GM12878 (cell line): ENCODE data around the gene CCNH. TPM values are rescaled to one million over a fixed set of nuclear protein-coding genes. Genes with fewer than 3 reads are reported as not detected.

Experiments used
- ATAC-seq: fragments of 200-7000 bp; cut with Tn5 transposase; 3 replicates; pipeline ENCODE4 v1.9.1; 2020; ENCODE audit warnings: mild to moderate bottlenecking, moderate library complexity
- BruUV-seq: library from RNA; stranded (reverse); fragments of 400-500 nt; replicated peaks from 2 replicates; lab custom pipeline; 2021; lab: Mats Ljungman, UMichigan
- CTCF ChIA-PET: fragments of 300-600 bp; sonication (Branson Sonifier 250); formaldehyde crosslinking; extraction: SDS; loops from one replicate; lab custom pipeline; 2021; ENCODE audit warnings: inconsistent platforms; lab: Yijun Ruan, JAX
- POLR2A ChIA-PET: fragments of 350-600 bp; formaldehyde crosslinking; extraction: SDS; loops from one replicate; lab custom pipeline; 2021; ENCODE audit warnings: inconsistent platforms; lab: Charles Lee
- RAD21 ChIA-PET: fragments of 300-600 bp; sonication (Branson Sonifier 250); formaldehyde crosslinking; loops from one replicate; lab custom pipeline; 2023; ENCODE audit warnings: antibody characterized with exemption; ENCODE audit not compliant: unreplicated experiment; lab: Charles Lee
- SMC1A ChIA-PET: fragments of 300-600 bp; sonication (Branson Sonifier 250); formaldehyde crosslinking; loops from one replicate; lab custom pipeline; 2023; ENCODE audit not compliant: unreplicated experiment, uncharacterized antibody; lab: Charles Lee
- DNase-seq: peaks from one replicate; pipeline ENCODE4 v3.0.0-alpha.2; 2011; ENCODE audit warnings: low read depth, low spot score
- FAIRE-seq: peaks from 3 replicates; lab custom pipeline; 2011; peaks lifted over from hg19 to GRCh38; lab: Jason Lieb, UNC
- H2AFZ ChIP-seq: 2 replicates; pipeline ENCODE4 v1.6.0; 2011; ENCODE audit warnings: low read depth, low read length, control low read depth; ENCODE audit not compliant: control insufficient read depth
- H3K27ac ChIP-seq: 2 replicates; pipeline ENCODE4 v1.5.1; 2011; ENCODE audit warnings: control low read depth; ENCODE audit not compliant: control insufficient read depth, insufficient read depth
- H3K27me3 ChIP-seq, 2 experiments: replicated peaks in 1 of 2; 2 replicates each; pipeline versions ENCODE4 v1.6.0 to v1.6.1; 2011; ENCODE audit warnings: low read length in 1 of 2; ENCODE audit not compliant: control insufficient read depth in 2 of 2, insufficient read depth in 2 of 2
- H3K36me3 ChIP-seq, 2 experiments: 2 replicates each; pipeline ENCODE4 v1.5.1; 2011; ENCODE audit warnings: low read length in 1 of 2; ENCODE audit not compliant: control insufficient read depth in 2 of 2, insufficient read depth in 2 of 2
- H3K4me1 ChIP-seq: 2 replicates; pipeline ENCODE4 v1.6.1; 2011; ENCODE audit warnings: mild to moderate bottlenecking, low read length, moderate library complexity, mixed read lengths; ENCODE audit not compliant: control insufficient read depth, insufficient read depth
- H3K4me2 ChIP-seq: 2 replicates; pipeline ENCODE4 v1.6.0; 2011; ENCODE audit warnings: control low read depth; ENCODE audit not compliant: control insufficient read depth, insufficient read depth
- H3K4me3 ChIP-seq: fragments of 200-600 bp; sonication (generic); 2 replicates; pipeline ENCODE4 v1.5.1; 2016
- H3K79me2 ChIP-seq: 2 replicates; pipeline ENCODE4 v1.6.0; 2011; ENCODE audit warnings: low read length; ENCODE audit not compliant: control insufficient read depth, insufficient read depth
- H3K9ac ChIP-seq: 2 replicates; pipeline ENCODE4 v1.8.0; 2011; ENCODE audit warnings: low read length, control low read depth, mixed read lengths; ENCODE audit not compliant: control insufficient read depth, insufficient read depth
- H3K9me3 ChIP-seq: replicated peaks from 3 replicates; pipeline ENCODE4 v1.5.1; 2011; ENCODE audit warnings: mild to moderate bottlenecking, low read length; ENCODE audit not compliant: control insufficient read depth, insufficient read depth
- H4K20me1 ChIP-seq: 2 replicates; pipeline ENCODE4 v1.6.0; 2011; ENCODE audit not compliant: control insufficient read depth, insufficient read depth
- BRCA1 ChIP-seq: IDR thresholded peaks from 2 replicates; pipeline ENCODE4 v1.6.1; 2011; ENCODE audit warnings: low read depth, low read length, improper control_type of control experiment
- E2F4 ChIP-seq: IDR thresholded peaks from 2 replicates; pipeline ENCODE4 v1.6.1; 2012; ENCODE audit warnings: low read depth, low read length, improper control_type of control experiment
- ETV6 ChIP-seq, 2 experiments: fragments of 450-650 bp in 1 of 2; IDR thresholded peaks in 1 of 2; conservative IDR thresholded peaks in 1 of 2; 2 replicates each; pipeline ENCODE4 v1.6.1; 2014; ENCODE audit warnings: antibody characterized with exemption in 1 of 2, borderline replicate concordance in 1 of 2, low read depth in 1 of 2, mild to moderate bottlenecking in 1 of 2, moderate library complexity in 1 of 2
- HDAC2 ChIP-seq: fragments of 200-600 bp; sonication (generic); IDR thresholded peaks from 2 replicates; pipeline ENCODE4 v1.6.1; 2017
- NBN ChIP-seq: fragments of 450-650 bp; IDR thresholded peaks from 2 replicates; pipeline ENCODE4 v1.6.1; 2016
- SIX5 ChIP-seq: IDR thresholded peaks from 2 replicates; pipeline ENCODE4 v1.6.1; 2011; ENCODE audit warnings: mild to moderate bottlenecking, low read depth, low read length, moderate library complexity; ENCODE audit not compliant: severe bottlenecking
- SMC3 ChIP-seq: IDR thresholded peaks from 2 replicates; pipeline ENCODE4 v1.6.1; 2011; ENCODE audit warnings: low read length, improper control_type of control experiment, borderline replicate concordance
- TCF3 ChIP-seq: IDR thresholded peaks from 2 replicates; pipeline ENCODE4 v1.6.1; 2012; ENCODE audit warnings: low read depth, mild to moderate bottlenecking, low read length, borderline replicate concordance; ENCODE audit not compliant: insufficient read depth
- WGBS: methylation state at CpG from one replicate; pipeline ENCODE4 v1.1.6; 2016; ENCODE audit warnings: low lambda C conversion rate; ENCODE audit not compliant: insufficient replicate concordance, insufficient coverage; ENCODE audit errors: missing lambda C conversion rate; 5-methylcytosine and 5-hydroxymethylcytosine counted together
- in situ Hi-C: fragments of 300-500 bp; cut with MboI; formaldehyde crosslinking; loops from 9 replicates; pipeline ENCODE4 v1.14.3; 2018; ENCODE audit warnings: mixed read lengths
- intact Hi-C: fragments of 100-400 bp; cut with micrococcal nuclease; formaldehyde crosslinking; loops from one replicate; pipeline ENCODE4 v1.14.2; 2022; ENCODE audit not compliant: unreplicated experiment
- polyA plus RNA-seq, 11 experiments: library from polyadenylated mRNA; depleted of rRNA in 4 of 11; unstranded in 6 of 11; stranded (reverse) in 5 of 11; fragments of >200 nt; fragmentation: Nextera tagmentation in 4 of 11; fragmentation: Illumina TruSeq in 1 of 11; extraction: Ambion mirVana in 4 of 11; extraction: Trizol in 1 of 11; gene quantifications; 1 replicate in 1 of 11; 2 replicates in 10 of 11; pipeline versions ENCODE4 v1.2.1 to v1.2.3, GENCODE V29; 2011 to 2016; ENCODE audit warnings: inconsistent platforms in 2 of 11, missing spikeins in 2 of 11, low read depth in 1 of 11
- total RNA-seq, 4 experiments: library from RNA; depleted of rRNA in 3 of 4; stranded (reverse); fragments of >200 nt in 3 of 4; fragmentation: Illumina TruSeq in 1 of 4; extraction: Trizol in 1 of 4; gene quantifications; 2 replicates each; pipeline versions ENCODE4 v1.2.1 to v1.2.3, GENCODE V29; 2013 to 2021
- TF ChIP-seq, protein P1 (sequence below): IDR thresholded peaks from 2 replicates; pipeline ENCODE4 v1.6.1; 2012; ENCODE audit warnings: low read length, inconsistent platforms
- TF ChIP-seq, protein P2 (sequence below): IDR thresholded peaks from 2 replicates; pipeline ENCODE4 v1.6.1; 2011; ENCODE audit warnings: mild to moderate bottlenecking, low read depth, low read length, moderate library complexity; ENCODE audit not compliant: insufficient replicate concordance

The CCNH gene
- total and polyA plus RNA-seq, 10 of the 15 experiments (the other 5 are each of a cell fraction or from before 2014, with no cell fraction given), result 43.9 to 116 (median 81.4) TPM

DNA sequence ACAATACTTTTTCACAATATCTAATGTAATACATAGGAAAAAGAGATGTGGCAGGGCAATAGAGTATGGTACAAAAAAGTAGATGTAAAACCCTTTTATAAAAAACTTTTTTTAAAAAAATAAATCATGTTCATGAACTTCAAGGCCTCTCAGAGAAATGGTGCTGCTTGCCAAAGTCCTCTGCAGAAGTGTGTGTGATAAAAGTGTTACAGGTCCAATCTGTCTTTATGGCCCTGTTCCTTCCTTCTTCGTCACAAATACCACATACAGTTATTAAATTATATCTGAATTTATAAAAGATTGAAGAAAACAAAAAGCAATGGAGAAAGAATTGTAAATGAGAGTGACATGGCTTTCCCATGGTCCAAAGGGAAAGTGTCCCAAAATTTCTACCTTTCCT lies 21.7 kb upstream of the CCNH start (continued):
- TF ChIP-seq, protein P1, sequence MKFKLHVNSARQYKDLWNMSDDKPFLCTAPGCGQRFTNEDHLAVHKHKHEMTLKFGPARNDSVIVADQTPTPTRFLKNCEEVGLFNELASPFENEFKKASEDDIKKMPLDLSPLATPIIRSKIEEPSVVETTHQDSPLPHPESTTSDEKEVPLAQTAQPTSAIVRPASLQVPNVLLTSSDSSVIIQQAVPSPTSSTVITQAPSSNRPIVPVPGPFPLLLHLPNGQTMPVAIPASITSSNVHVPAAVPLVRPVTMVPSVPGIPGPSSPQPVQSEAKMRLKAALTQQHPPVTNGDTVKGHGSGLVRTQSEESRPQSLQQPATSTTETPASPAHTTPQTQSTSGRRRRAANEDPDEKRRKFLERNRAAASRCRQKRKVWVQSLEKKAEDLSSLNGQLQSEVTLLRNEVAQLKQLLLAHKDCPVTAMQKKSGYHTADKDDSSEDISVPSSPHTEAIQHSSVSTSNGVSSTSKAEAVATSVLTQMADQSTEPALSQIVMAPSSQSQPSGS, result no peak
- TF ChIP-seq HDAC2 (no peak), E2F4 (no peak)
- TF ChIP-seq, protein P2, sequence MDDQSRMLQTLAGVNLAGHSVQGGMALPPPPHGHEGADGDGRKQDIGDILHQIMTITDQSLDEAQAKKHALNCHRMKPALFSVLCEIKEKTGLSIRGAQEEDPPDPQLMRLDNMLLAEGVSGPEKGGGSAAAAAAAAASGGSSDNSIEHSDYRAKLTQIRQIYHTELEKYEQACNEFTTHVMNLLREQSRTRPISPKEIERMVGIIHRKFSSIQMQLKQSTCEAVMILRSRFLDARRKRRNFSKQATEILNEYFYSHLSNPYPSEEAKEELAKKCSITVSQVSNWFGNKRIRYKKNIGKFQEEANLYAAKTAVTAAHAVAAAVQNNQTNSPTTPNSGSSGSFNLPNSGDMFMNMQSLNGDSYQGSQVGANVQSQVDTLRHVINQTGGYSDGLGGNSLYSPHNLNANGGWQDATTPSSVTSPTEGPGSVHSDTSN, result no peak

- SMC1A ChIA-PET, result no interaction called here
These were observed 21.2 kb upstream of the CCNH start for GRCh38 chr5:87433945-87434344.

More at GRCh38 chr5:87433945-87434344, 21.2 kb upstream of the CCNH start:
- H3K79me2 ChIP-seq, result no peaks in the 10 kb centered on the region
- TF ChIP-seq SMC3 (no peak), NBN (no peak), ETV6 (conservative IDR thresholded peaks at IDR 0.05 in 1 of 2, IDR thresholded peaks at IDR 0.05 in 1 of 2; ENCODE audit: borderline replicate concordance in 1 of 2, low read depth in 1 of 2) (no peak), SIX5 (no peak), BRCA1 (no peak), TCF3 (no peak)
- H3K27me3 ChIP-seq, result no peaks in the 10 kb centered on the region
- H3K4me2 ChIP-seq, result no peak overlapping the region
- H4K20me1 ChIP-seq, result no peaks in the 10 kb centered on the region
- H3K9me3 ChIP-seq, result no peaks in the 10 kb centered on the region
- H3K36me3 ChIP-seq, result no peaks in the 10 kb centered on the region
- no peak overlapping the region for H3K4me3 ChIP-seq
- WGBS, result 0% methylated on average over 1 of the region's 1 CpG
- H3K27ac ChIP-seq, result no peak overlapping the region
- FAIRE-seq (no peak), ATAC-seq (no peak), DNase-seq (no peak)
- RAD21 ChIA-PET, result no interaction called here
- no peak overlapping the region for H3K9ac ChIP-seq
- POLR2A ChIA-PET, result no interaction called here
- H2AFZ ChIP-seq, result no peak overlapping the region
- intact Hi-C loops, result no loop called here
- no peaks in the 10 kb centered on the region for H3K4me1 ChIP-seq
- in situ Hi-C loops, result no loop called here
- CTCF ChIA-PET, result no interaction called here
- BruUV-seq, result no TSS peak
